ENCODE measurements around the gene ISYNA1. TPM values are rescaled to one million over a fixed set of nuclear protein-coding genes. Genes with fewer than 3 reads are reported as not detected.

The ISYNA1 gene
- total RNA-seq, 1 experiment from 2014 or later = 129 TPM

DNA sequence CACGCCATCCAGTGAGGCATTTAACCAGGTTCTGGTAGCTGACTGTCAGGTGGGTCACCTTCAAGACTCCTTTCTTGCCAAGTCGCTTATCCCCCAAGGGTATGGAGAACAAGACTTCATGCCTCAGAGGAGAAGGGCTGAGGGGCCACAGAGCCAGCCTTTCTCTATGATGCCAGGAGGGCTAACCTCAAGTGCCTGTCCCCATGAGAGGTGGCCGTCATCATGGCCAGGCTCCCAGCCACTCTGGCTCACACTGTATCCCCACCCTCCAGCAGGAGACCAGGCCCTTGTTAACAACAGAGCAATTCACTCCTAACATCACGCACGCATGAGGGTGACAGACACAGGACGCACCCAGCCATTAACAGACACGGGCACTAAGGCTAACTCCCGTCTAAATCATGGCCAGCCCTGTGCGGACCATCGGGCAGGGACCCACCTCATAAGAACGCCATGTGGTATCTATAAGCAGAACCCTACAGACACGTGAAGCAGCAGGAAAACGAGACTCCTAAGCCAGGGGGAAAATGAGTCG is 38.6 kb upstream of the ISYNA1 start:
- POLR2A ChIA-PET (ENCODE audit: unreplicated experiment) = no interaction called here
- BruUV-seq (replicated peaks) = no TSS peak
- CTCF ChIA-PET = no interaction called here

DNA sequence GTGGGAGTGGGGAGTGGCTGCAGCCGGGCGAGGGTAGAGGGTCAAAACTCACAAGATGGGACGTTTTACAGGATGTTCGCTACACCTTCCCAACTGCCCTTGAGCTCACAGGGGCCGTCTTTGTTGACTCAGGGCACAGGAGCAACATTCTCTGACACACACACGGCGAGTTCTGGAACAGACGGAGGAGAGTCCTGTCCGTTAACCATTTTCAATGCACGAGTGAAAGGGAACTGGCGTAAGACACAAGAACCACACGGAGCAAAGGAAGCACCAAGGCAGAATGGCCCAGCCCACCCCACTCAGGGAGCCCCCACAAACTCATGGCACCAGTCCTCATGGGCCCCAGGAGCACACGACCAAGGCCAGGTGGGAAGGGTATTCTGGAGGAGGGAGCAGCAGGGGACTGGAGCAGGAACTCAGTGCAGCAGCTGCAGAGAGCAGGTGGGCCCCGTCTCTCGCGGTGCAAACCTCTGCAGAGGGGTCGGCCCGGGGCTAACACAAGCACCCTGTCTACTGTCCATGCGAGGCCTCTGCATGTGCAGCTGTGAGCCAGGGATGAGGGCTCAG is 37.9 kb upstream of the ISYNA1 start:
- H3K4me1 ChIP-seq (replicated peaks; ENCODE audit: insufficient read depth) = peaks cover 22% of the 10 kb centered on the region
- peaks cover 68% of the 10 kb centered on the region for H3K79me2 ChIP-seq (ENCODE audit: low read depth)
- no peaks in the 10 kb centered on the region for H3K9me3 ChIP-seq (ENCODE audit: insufficient read depth, low read depth)
- intact Hi-C loops (cut with micrococcal nuclease; ENCODE audit: unreplicated experiment) = loop anchor here (10.0 kb wide), 1 partner anchor 439 kb away; the partner anchor contains the start of genes COPE and DDX49
- no peaks in the 10 kb centered on the region for H3K36me3 ChIP-seq (ENCODE audit: low read depth)
- POLR2A ChIA-PET (ENCODE audit: unreplicated experiment) = no interaction called here
- no peak overlapping the region for H3K4me2 ChIP-seq
- CTCF ChIA-PET = no interaction called here
- no peak overlapping the region for H2AFZ ChIP-seq
- BruUV-seq (replicated peaks) = no TSS peak
- H3K9me2 ChIP-seq (ENCODE audit: insufficient read depth) = no peaks in the 10 kb centered on the region
- H3K27me3 ChIP-seq (ENCODE audit: insufficient read depth, low read depth) = no peaks in the 10 kb centered on the region
- no peak overlapping the region for H3K4me3 ChIP-seq
- peaks cover 44% of the 10 kb centered on the region for H4K20me1 ChIP-seq (ENCODE audit: insufficient read depth)
- H3K27ac ChIP-seq = no peak overlapping the region
- H3F3A ChIP-seq (ENCODE audit: insufficient read depth, low read depth) = peaks cover 33% of the 10 kb centered on the region
- TF ChIP-seq, protein P1, sequence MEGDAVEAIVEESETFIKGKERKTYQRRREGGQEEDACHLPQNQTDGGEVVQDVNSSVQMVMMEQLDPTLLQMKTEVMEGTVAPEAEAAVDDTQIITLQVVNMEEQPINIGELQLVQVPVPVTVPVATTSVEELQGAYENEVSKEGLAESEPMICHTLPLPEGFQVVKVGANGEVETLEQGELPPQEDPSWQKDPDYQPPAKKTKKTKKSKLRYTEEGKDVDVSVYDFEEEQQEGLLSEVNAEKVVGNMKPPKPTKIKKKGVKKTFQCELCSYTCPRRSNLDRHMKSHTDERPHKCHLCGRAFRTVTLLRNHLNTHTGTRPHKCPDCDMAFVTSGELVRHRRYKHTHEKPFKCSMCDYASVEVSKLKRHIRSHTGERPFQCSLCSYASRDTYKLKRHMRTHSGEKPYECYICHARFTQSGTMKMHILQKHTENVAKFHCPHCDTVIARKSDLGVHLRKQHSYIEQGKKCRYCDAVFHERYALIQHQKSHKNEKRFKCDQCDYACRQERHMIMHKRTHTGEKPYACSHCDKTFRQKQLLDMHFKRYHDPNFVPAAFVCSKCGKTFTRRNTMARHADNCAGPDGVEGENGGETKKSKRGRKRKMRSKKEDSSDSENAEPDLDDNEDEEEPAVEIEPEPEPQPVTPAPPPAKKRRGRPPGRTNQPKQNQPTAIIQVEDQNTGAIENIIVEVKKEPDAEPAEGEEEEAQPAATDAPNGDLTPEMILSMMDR (conservative IDR thresholded peaks at IDR 0.05) = no peak
- TF ChIP-seq EZH2 (IDR thresholded peaks at IDR 0.05; ENCODE audit: low read depth) = no peak
- DNase-seq = no peak

More for the DNA sequence above, 38.6 kb upstream of the ISYNA1 start:
- Histone ChIP-seq H3F3A (ENCODE audit: insufficient read depth, low read depth) (peaks cover 28% of the 10 kb centered on the region; the same call in 1 of the 2 replicates), H3K9me2 (ENCODE audit: insufficient read depth) (no peaks in the 10 kb centered on the region), H3K4me2 (no peak overlapping the region), H3K4me1 (replicated peaks; ENCODE audit: insufficient read depth) (peaks cover 22% of the 10 kb centered on the region), H3K9me3 (ENCODE audit: insufficient read depth, low read depth) (no peaks in the 10 kb centered on the region), H3K27ac (no peak overlapping the region), H3K4me3 (no peak overlapping the region), H3K36me3 (ENCODE audit: low read depth) (no peaks in the 10 kb centered on the region), H3K79me2 (ENCODE audit: low read depth) (peaks cover 76% of the 10 kb centered on the region), H3K27me3 (ENCODE audit: insufficient read depth, low read depth) (no peaks in the 10 kb centered on the region), H2AFZ (no peak overlapping the region), H4K20me1 (ENCODE audit: insufficient read depth) (peaks cover 44% of the 10 kb centered on the region)
- intact Hi-C loops (cut with micrococcal nuclease; ENCODE audit: unreplicated experiment) = loop anchor here (10.0 kb wide), 1 partner anchor 438 kb away; the partner anchor contains the start of genes COPE and DDX49
- TF ChIP-seq, protein P1 (conservative IDR thresholded peaks at IDR 0.05) = no peak
- no peak for TF ChIP-seq EZH2 (IDR thresholded peaks at IDR 0.05; ENCODE audit: low read depth)
- no peak for DNase-seq

DNA sequence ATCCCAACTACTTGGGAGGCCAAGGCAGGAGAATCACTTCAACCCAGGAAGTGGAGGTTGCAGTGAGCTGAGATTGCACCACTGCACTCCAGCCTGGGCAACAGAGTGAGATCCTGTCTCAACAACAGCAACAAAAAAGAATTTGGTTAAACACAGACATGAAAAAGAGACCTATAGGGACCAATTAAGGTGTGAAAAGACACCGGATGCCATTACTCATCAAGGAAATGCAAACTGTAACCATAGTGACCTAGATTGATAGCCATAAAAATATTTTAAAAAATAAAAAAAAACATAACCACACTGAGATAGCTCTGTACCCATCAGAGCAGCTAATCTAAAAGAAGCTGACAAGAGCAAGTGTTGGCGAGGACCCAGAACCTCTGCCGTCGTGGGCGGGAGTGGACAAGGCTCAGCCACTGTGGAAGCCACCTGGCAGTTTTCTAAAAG is 37.1 kb upstream of the ISYNA1 start:
- Histone ChIP-seq H3K79me2 (ENCODE audit: low read depth) (peaks cover 60% of the 10 kb centered on the region), H3K27ac (no peak overlapping the region), H3K4me3 (no peak overlapping the region), H4K20me1 (ENCODE audit: insufficient read depth) (peaks cover 44% of the 10 kb centered on the region), H3K36me3 (ENCODE audit: low read depth) (no peaks in the 10 kb centered on the region), H3F3A (ENCODE audit: insufficient read depth, low read depth) (peaks cover 35% of the 10 kb centered on the region), H3K9me3 (ENCODE audit: insufficient read depth, low read depth) (no peaks in the 10 kb centered on the region), H3K4me1 (replicated peaks; ENCODE audit: insufficient read depth) (peaks cover 18% of the 10 kb centered on the region), H3K27me3 (ENCODE audit: insufficient read depth, low read depth) (no peaks in the 10 kb centered on the region), H3K4me2 (no peak overlapping the region), H2AFZ (no peak overlapping the region), H3K9me2 (ENCODE audit: insufficient read depth) (no peaks in the 10 kb centered on the region)
- ChIA-PET POLR2A (ENCODE audit: unreplicated experiment) (interaction anchor here (0.6 kb wide), 1 partner anchor 45 kb away, joined by 3 read pairs; no protein-coding TSS in a partner anchor), CTCF (no interaction called here)
- intact Hi-C loops (cut with micrococcal nuclease; ENCODE audit: unreplicated experiment) = loop anchor here (10.0 kb wide), 1 partner anchor 440 kb away; the partner anchor contains the start of genes COPE and DDX49
- DNase-seq = no peak
- BruUV-seq (replicated peaks) = no TSS peak
- no peak for TF ChIP-seq EZH2 (IDR thresholded peaks at IDR 0.05; ENCODE audit: low read depth)
- TF ChIP-seq, protein P1 (conservative IDR thresholded peaks at IDR 0.05) = no peak
